Activated naive CD4-positive, alpha-beta T cell treated with anti-CD3 and anti-CD28 coated beads for 36 hours (primary cell): ENCODE results near the gene VPS52. TPM values are rescaled to one million over a fixed set of nuclear protein-coding genes. Genes with fewer than 3 reads are reported as not detected.
"Not testable (repeated sequence)": the region's sequence is repeated elsewhere in the genome, so short reads cannot be mapped to it uniquely, and the experiment has no call there.

Experiments
- CTCF ChIA-PET: fragments of 350-600 bp; sonication (Branson Sonifier 250); formaldehyde crosslinking; loops from one replicate; lab custom pipeline; 2021; ENCODE audit warnings: antibody characterized with exemption; lab: Charles Lee
- DNase-seq: peaks from one replicate; pipeline ENCODE4 v3.0.0-alpha.2; 2020
- H3K27ac Mint-ChIP-seq: one replicate; pipeline ENCODE4 v1.8.0; 2021; ENCODE audit warnings: mild to moderate bottlenecking, mixed read lengths
- H3K27me3 Mint-ChIP-seq: one replicate; pipeline ENCODE4 v1.8.0; 2021; ENCODE audit warnings: low read depth, mixed read lengths
- H3K36me3 Mint-ChIP-seq: one replicate; pipeline ENCODE4 v1.8.0; 2021; ENCODE audit warnings: low read depth, mixed read lengths
- H3K4me1 Mint-ChIP-seq: one replicate; pipeline ENCODE4 v1.8.0; 2021; ENCODE audit warnings: low read depth, mixed read lengths
- H3K4me3 Mint-ChIP-seq: one replicate; pipeline ENCODE4 v1.8.0; 2021; ENCODE audit warnings: mild to moderate bottlenecking, moderate library complexity, mixed read lengths
- H3K9me3 Mint-ChIP-seq: one replicate; pipeline ENCODE4 v1.8.0; 2021; ENCODE audit warnings: mixed read lengths
- intact Hi-C: fragments of 100-400 bp; cut with micrococcal nuclease; formaldehyde crosslinking; loops from one replicate; pipeline ENCODE4 v1.15.1; 2023
- total RNA-seq, 2 experiments: library from RNA; stranded (reverse); gene quantifications; one replicate each; pipeline ENCODE4 v1.2.3, GENCODE V29; 2021

Gene VPS52
- total RNA-seq, 2 experiments from 2014 or later, result 30.3 to 31.0 TPM

GRCh38 chr6:33288921-33289783, 17.5 kb upstream of the VPS52 start, which contains the start of the genes PFDN6 and WDR46:
Gene PFDN6 (plus strand): TSS chr6:33289601. CDS start chr6:33289857, 256 bp downstream.
Gene WDR46 (minus strand): TSS chr6:33289239. CDS start chr6:33289170, 69 bp downstream.
- peak within 1 kb of the TSS; percentile 99 for H3K4me3 Mint-ChIP-seq
- H3K27me3 Mint-ChIP-seq, result no peaks in the 10 kb centered on the region
- peak within 1 kb of the TSS; percentile 91 for H3K27ac Mint-ChIP-seq
- intact Hi-C loops, result loop anchor here (1.0 to 2.0 kb wide), 5 partner anchors 9 to 500 kb away; partner anchors contain the start of genes LEMD2, RGL2 and VPS52
- peak; percentile 85 for DNase-seq
- CTCF ChIA-PET, result interaction anchor here (0.8 to 2.0 kb wide), 8 partner anchors 10 to 165 kb away, joined by 3 to 7 read pairs (median 4); partner anchors contain the start of gene B3GALT4
- peaks cover 18% of the 10 kb centered on the region for H3K36me3 Mint-ChIP-seq
- H3K9me3 Mint-ChIP-seq, result no peaks in the 10 kb centered on the region
- peaks cover 43% of the 10 kb centered on the region for H3K4me1 Mint-ChIP-seq

- peaks cover 43% of the 10 kb centered on the region for H3K4me1 Mint-ChIP-seq
- intact Hi-C loops, result loop anchor here (2.0 kb wide), 1 partner anchor 500 kb away; the partner anchor contains the start of gene LEMD2
- CTCF ChIA-PET, result interaction anchor here (0.6 to 2.0 kb wide), 9 partner anchors 11 to 625 kb away, joined by 3 to 7 read pairs (median 4); partner anchors contain the start of gene B3GALT4
- DNase-seq, result no peak
- H3K36me3 Mint-ChIP-seq, result peaks cover 20% of the 10 kb centered on the region
- H3K9me3 Mint-ChIP-seq, result no peaks in the 10 kb centered on the region
- peak overlapping the region; percentile 99 for H3K4me3 Mint-ChIP-seq
- H3K27me3 Mint-ChIP-seq, result no peaks in the 10 kb centered on the region
- peak overlapping the region; percentile 91 for H3K27ac Mint-ChIP-seq
Measured at GRCh38 chr6:33288141-33288920, 16.7 kb upstream of the VPS52 start.

GRCh38 chr6:33286946-33287914, 15.6 kb upstream of the VPS52 start:
- H3K4me3 Mint-ChIP-seq, result peak overlapping the region; percentile 99

GRCh38 chr6:33285214-33285613, 13.5 kb upstream of the VPS52 start:
- H3K4me3 Mint-ChIP-seq, intact Hi-C loops, H3K27ac Mint-ChIP-seq, DNase-seq, H3K9me3 Mint-ChIP-seq, CTCF ChIA-PET, H3K27me3 Mint-ChIP-seq: not testable (repeated sequence)
- peaks cover 31% of the 10 kb centered on the region for H3K4me1 Mint-ChIP-seq
- H3K36me3 Mint-ChIP-seq, result peaks cover 15% of the 10 kb centered on the region

More at GRCh38 chr6:33286946-33287914, 15.6 kb upstream of the VPS52 start:
- Mint-ChIP-seq H3K4me1 (peaks cover 43% of the 10 kb centered on the region), H3K27me3 (no peaks in the 10 kb centered on the region), H3K27ac (no peak overlapping the region), H3K9me3 (no peaks in the 10 kb centered on the region), H3K36me3 (peaks cover 20% of the 10 kb centered on the region)
- CTCF ChIA-PET, result interaction anchor here (0.9 to 1.3 kb wide), 2 partner anchors 10 to 163 kb away, joined by 3 read pairs; partner anchors contain the start of gene B3GALT4
- intact Hi-C loops, result no loop called here
- DNase-seq, result no peak

GRCh38 chr6:33280539-33280938, 8.9 kb upstream of the VPS52 start:
- H3K27ac Mint-ChIP-seq, result peak overlapping the region; percentile 21
- no peak for DNase-seq
- no peak overlapping the region for H3K4me3 Mint-ChIP-seq
- H3K36me3 Mint-ChIP-seq, result peaks cover 21% of the 10 kb centered on the region
- intact Hi-C loops, result no loop called here
- no peaks in the 10 kb centered on the region for H3K27me3 Mint-ChIP-seq
- H3K4me1 Mint-ChIP-seq, result peaks cover 27% of the 10 kb centered on the region
- CTCF ChIA-PET, result no interaction called here
- no peaks in the 10 kb centered on the region for H3K9me3 Mint-ChIP-seq

GRCh38 chr6:33279971-33280511, 8.4 kb upstream of the VPS52 start:
- DNase-seq, result no peak
- peaks cover 32% of the 10 kb centered on the region for H3K4me1 Mint-ChIP-seq
- no peaks in the 10 kb centered on the region for H3K27me3 Mint-ChIP-seq
- H3K27ac Mint-ChIP-seq, result no peak overlapping the region
- intact Hi-C loops, result loop anchor here (1.0 to 10.0 kb wide), 2 partner anchors 9 to 295 kb away; partner anchors contain the start of genes PFDN6 and WDR46
- peaks cover 26% of the 10 kb centered on the region for H3K36me3 Mint-ChIP-seq
- H3K9me3 Mint-ChIP-seq, result no peaks in the 10 kb centered on the region
- H3K4me3 Mint-ChIP-seq, result no peak overlapping the region
- CTCF ChIA-PET, result interaction anchor here (0.8 kb wide), 1 partner anchor 11 kb away, joined by 3 read pairs; no protein-coding TSS in a partner anchor

GRCh38 chr6:33279257-33279695, 7.6 kb upstream of the VPS52 start:
- H3K9me3 Mint-ChIP-seq, result no peaks in the 10 kb centered on the region
- intact Hi-C loops, result loop anchor here (1.0 to 10.0 kb wide), 2 partner anchors 10 to 296 kb away; partner anchors contain the start of genes PFDN6 and WDR46
- H3K27me3 Mint-ChIP-seq, result no peaks in the 10 kb centered on the region
- no peak overlapping the region for H3K4me3 Mint-ChIP-seq
- H3K27ac Mint-ChIP-seq, result no peak overlapping the region
- CTCF ChIA-PET, result interaction anchor here (0.8 kb wide), 1 partner anchor 12 kb away, joined by 3 read pairs; no protein-coding TSS in a partner anchor
- H3K4me1 Mint-ChIP-seq, result peaks cover 37% of the 10 kb centered on the region
- peaks cover 33% of the 10 kb centered on the region for H3K36me3 Mint-ChIP-seq
- no peak for DNase-seq

- peaks cover 38% of the 10 kb centered on the region for H3K4me1 Mint-ChIP-seq
- H3K4me3 Mint-ChIP-seq, result no peak overlapping the region
- no peak for DNase-seq
- H3K9me3 Mint-ChIP-seq, result no peaks in the 10 kb centered on the region
- H3K36me3 Mint-ChIP-seq, result peaks cover 35% of the 10 kb centered on the region
- intact Hi-C loops, result loop anchor here (1.0 to 10.0 kb wide), 2 partner anchors 10 to 296 kb away; partner anchors contain the start of genes PFDN6 and WDR46
- CTCF ChIA-PET, result interaction anchor here (1.6 to 3.0 kb wide), 2 partner anchors 30 to 66 kb away, joined by 3 to 21 read pairs; no protein-coding TSS in a partner anchor
- H3K27ac Mint-ChIP-seq, result no peak overlapping the region
- no peaks in the 10 kb centered on the region for H3K27me3 Mint-ChIP-seq
Measured at GRCh38 chr6:33278810-33279209, 7.1 kb upstream of the VPS52 start.

- Mint-ChIP-seq H3K4me3 (no peak overlapping the region), H3K4me1 (peaks cover 38% of the 10 kb centered on the region)
Measured at GRCh38 chr6:33278392-33278741, 6.7 kb upstream of the VPS52 start.

GRCh38 chr6:33277663-33278391, 6.2 kb upstream of the VPS52 start:
- DNase-seq, result peak; percentile 47
- Mint-ChIP-seq H3K4me3 (peak overlapping the region; percentile 84), H3K4me1 (peaks cover 41% of the 10 kb centered on the region), H3K27ac (peak overlapping the region; percentile 94), H3K36me3 (peaks cover 43% of the 10 kb centered on the region), H3K27me3 (no peaks in the 10 kb centered on the region), H3K9me3 (no peaks in the 10 kb centered on the region)
- intact Hi-C loops, result loop anchor here (1.0 to 10.0 kb wide), 2 partner anchors 21 to 297 kb away; no protein-coding TSS in a partner anchor
- CTCF ChIA-PET, result interaction anchor here (0.5 to 3.0 kb wide), 11 partner anchors 11 to 431 kb away, joined by 3 to 21 read pairs (median 5); partner anchors contain the start of genes PFDN6, WDR46 and ZBTB9

More at GRCh38 chr6:33278392-33278741, 6.7 kb upstream of the VPS52 start:
- peak overlapping the region; percentile 94 for H3K27ac Mint-ChIP-seq
- no peaks in the 10 kb centered on the region for H3K27me3 Mint-ChIP-seq
- DNase-seq, result no peak
- H3K9me3 Mint-ChIP-seq, result no peaks in the 10 kb centered on the region
- intact Hi-C loops, result loop anchor here (10.0 kb wide), 1 partner anchor 296 kb away; no protein-coding TSS in a partner anchor
- H3K36me3 Mint-ChIP-seq, result peaks cover 39% of the 10 kb centered on the region
- CTCF ChIA-PET, result interaction anchor here (0.5 to 3.0 kb wide), 5 partner anchors 10 to 86 kb away, joined by 3 to 21 read pairs (median 5); partner anchors contain the start of genes PFDN6 and WDR46
